ENCODE data around the gene CTNNA3.

Gene CTNNA3

DNA sequence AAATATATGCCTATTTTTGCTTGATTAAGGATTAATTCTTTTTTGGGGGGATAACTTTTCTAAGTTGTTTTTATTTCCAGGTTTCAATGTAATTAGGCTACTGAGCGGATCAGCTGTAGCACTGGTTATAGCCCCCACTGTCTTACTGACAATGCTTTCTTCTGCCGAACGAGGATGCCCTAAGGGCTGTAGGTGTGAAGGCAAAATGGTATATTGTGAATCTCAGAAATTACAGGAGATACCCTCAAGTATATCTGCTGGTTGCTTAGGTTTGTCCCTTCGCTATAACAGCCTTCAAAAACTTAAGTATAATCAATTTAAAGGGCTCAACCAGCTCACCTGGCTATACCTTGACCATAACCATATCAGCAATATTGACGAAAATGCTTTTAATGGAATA is 769.2 kb downstream of the CTNNA3 start:
- no peak for DNase-seq (ENCODE audit: low spot score)
- TF ChIP-seq CTCF (IDR thresholded peaks at IDR 0.05; ENCODE audit: borderline replicate concordance, control extremely low read depth, extremely low read depth, insufficient read depth, missing control alignments), result no peak
- in situ Hi-C loops (cut with MboI; ENCODE audit: low sequenced_read_pairs, unreplicated experiment), result no loop called here

- DNase-seq (ENCODE audit: low spot score), result peak; percentile 66
- in situ Hi-C loops (cut with MboI; ENCODE audit: low sequenced_read_pairs, unreplicated experiment), result no loop called here
- TF ChIP-seq CTCF (IDR thresholded peaks at IDR 0.05; ENCODE audit: borderline replicate concordance, control extremely low read depth, extremely low read depth, insufficient read depth, missing control alignments), result peak; percentile 57
These were observed 769.9 kb downstream of the CTNNA3 start, which contains the start of gene LRRTM3 for GRCh38 chr10:66925896-66926715. LRRTM3 (plus strand) TSS chr10:66926036.

GRCh38 chr10:66925373-66925772 is 770.6 kb downstream of the CTNNA3 start:
- no peak for TF ChIP-seq CTCF (IDR thresholded peaks at IDR 0.05; ENCODE audit: borderline replicate concordance, control extremely low read depth, extremely low read depth, insufficient read depth, missing control alignments)
- no peak for DNase-seq (ENCODE audit: low spot score)
- in situ Hi-C loops (cut with MboI; ENCODE audit: low sequenced_read_pairs, unreplicated experiment), result no loop called here

DNA sequence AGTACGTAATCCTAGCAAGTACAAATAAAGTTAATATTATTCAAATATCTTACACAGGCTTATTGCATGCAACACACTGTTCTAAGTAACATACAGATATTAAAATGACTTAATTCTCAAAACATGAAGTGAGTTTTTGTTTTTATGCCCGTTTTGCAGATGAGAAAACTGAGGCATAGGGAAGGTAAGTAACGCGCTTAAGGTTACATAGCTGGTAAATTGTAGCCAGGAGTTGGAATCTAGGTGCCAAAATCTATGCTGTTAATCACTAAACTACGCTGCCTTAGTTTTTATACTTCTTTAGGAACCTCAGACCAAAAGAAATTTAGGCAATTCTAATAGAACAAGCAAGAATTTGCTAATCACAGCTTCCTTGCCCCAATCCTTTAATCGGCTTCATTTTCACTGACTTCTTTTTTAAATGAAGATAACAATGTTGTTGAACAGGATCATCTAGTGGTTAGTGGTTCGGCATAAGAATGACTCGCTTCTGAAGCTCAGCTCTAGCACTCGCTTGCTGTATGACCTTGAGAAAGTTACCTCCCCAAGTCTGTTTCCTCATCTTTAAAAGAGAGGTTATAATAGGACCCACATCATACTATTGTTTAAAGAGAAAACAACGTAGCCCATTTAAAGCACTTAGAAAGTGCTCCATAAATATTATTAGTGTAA is 771.2 kb downstream of the CTNNA3 start:
- in situ Hi-C loops (cut with MboI; ENCODE audit: low sequenced_read_pairs, unreplicated experiment), result no loop called here

DNA sequence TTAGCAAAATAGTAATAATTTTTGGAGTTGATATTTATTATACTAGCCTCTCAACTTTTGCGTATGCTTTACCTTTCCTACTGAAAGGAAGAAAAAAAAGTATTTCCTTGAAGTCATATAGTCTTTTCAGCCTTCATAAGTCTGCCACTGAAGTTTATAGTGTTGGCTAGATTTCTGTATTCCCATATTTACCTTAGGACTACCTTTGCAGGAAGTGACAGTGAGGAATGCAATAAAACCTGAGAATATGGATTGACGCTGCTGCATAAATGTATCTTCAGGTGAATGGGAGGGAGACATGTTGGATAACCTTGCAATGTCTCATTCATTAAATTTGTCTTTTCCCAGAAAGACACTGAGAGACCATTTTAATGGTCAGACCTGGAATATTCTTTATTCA is 776.7 kb downstream of the CTNNA3 start:
- DNase-seq (ENCODE audit: low spot score), result no peak
- in situ Hi-C loops (cut with MboI; ENCODE audit: low sequenced_read_pairs, unreplicated experiment), result no loop called here
- TF ChIP-seq CTCF (IDR thresholded peaks at IDR 0.05; ENCODE audit: borderline replicate concordance, control extremely low read depth, extremely low read depth, insufficient read depth, missing control alignments), result no peak

More for the DNA sequence above, 771.2 kb downstream of the CTNNA3 start:
- no peak for TF ChIP-seq CTCF (IDR thresholded peaks at IDR 0.05; ENCODE audit: borderline replicate concordance, control extremely low read depth, extremely low read depth, insufficient read depth, missing control alignments)
- DNase-seq (ENCODE audit: low spot score), result no peak

DNA sequence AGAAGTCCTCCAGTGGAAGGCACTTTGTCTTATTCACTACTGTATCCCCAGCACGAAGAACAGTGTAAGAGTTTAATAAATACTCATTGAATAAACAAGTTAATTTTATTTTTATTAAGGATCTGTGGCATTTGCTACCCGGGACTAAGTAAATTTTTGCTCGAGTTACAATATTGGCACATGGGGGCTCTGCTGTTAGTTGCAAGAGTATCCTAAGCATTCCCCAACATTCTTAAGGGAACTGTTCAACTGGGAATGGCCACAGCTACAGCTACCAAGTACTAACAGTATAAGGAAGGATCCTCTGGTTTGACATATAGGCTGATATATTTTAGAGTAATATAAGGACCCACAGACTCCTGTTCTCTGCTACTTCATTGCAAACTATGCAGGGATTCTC is 778.9 kb downstream of the CTNNA3 start:
- in situ Hi-C loops (cut with MboI; ENCODE audit: low sequenced_read_pairs, unreplicated experiment), result no loop called here
- no peak for TF ChIP-seq CTCF (IDR thresholded peaks at IDR 0.05; ENCODE audit: borderline replicate concordance, control extremely low read depth, extremely low read depth, insufficient read depth, missing control alignments)
- DNase-seq (ENCODE audit: low spot score), result no peak

All from GM13976 (cell line).